Measurements from ENCODE around the gene KCNA1.

The KCNA1 gene

GRCh38 chr12:4911316-4911994, 1.8 kb downstream of the KCNA1 start:
- DNase-seq (ENCODE audit: low read depth): no peak

- no peak for DNase-seq (ENCODE audit: low read depth)
Observed at GRCh38 chr12:4914720-4915119, 5.0 kb downstream of the KCNA1 start.

- no peak for DNase-seq (ENCODE audit: low read depth)
Observed at GRCh38 chr12:4915752-4916151, 6.0 kb downstream of the KCNA1 start.

- no peak for DNase-seq (ENCODE audit: low read depth)
Observed at GRCh38 chr12:4918950-4919660, 9.4 kb downstream of the KCNA1 start.

- DNase-seq (ENCODE audit: low read depth): no peak
Observed at GRCh38 chr12:4932576-4932975, 22.9 kb downstream of the KCNA1 start.

GRCh38 chr12:4933411-4933810, 23.7 kb downstream of the KCNA1 start:
- DNase-seq (ENCODE audit: low read depth): no peak

GRCh38 chr12:4934407-4935035, 24.8 kb downstream of the KCNA1 start:
- DNase-seq (ENCODE audit: low read depth): no peak

GRCh38 chr12:4938900-4939299, 29.2 kb downstream of the KCNA1 start:
- DNase-seq (ENCODE audit: low read depth): no peak

GRCh38 chr12:4939418-4940023, 29.8 kb downstream of the KCNA1 start:
- DNase-seq (ENCODE audit: low read depth): no peak

GRCh38 chr12:4943067-4943937, 33.6 kb downstream of the KCNA1 start:
- DNase-seq (ENCODE audit: low read depth): no peak

GRCh38 chr12:4943938-4944284, 34.2 kb downstream of the KCNA1 start:
- DNase-seq (ENCODE audit: low read depth): no peak

GRCh38 chr12:4947253-4947652, 37.5 kb downstream of the KCNA1 start:
- no peak for DNase-seq (ENCODE audit: low read depth)

GRCh38 chr12:4951083-4951482, 41.4 kb downstream of the KCNA1 start:
- no peak for DNase-seq (ENCODE audit: low read depth)

GRCh38 chr12:4951601-4952000, 41.9 kb downstream of the KCNA1 start:
- no peak for DNase-seq (ENCODE audit: low read depth)

GRCh38 chr12:4954621-4955354, 45.1 kb downstream of the KCNA1 start:
- DNase-seq (ENCODE audit: low read depth): no peak

GRCh38 chr12:4956054-4956453, 46.3 kb downstream of the KCNA1 start:
- no peak for DNase-seq (ENCODE audit: low read depth)

- no peak for DNase-seq (ENCODE audit: low read depth)
Observed at GRCh38 chr12:4956968-4957367, 47.3 kb downstream of the KCNA1 start.

- no peak for DNase-seq (ENCODE audit: low read depth)
Observed at GRCh38 chr12:4957761-4958160, 48.1 kb downstream of the KCNA1 start.

- no peak for DNase-seq (ENCODE audit: low read depth)
Observed at GRCh38 chr12:4958697-4959375, 49.1 kb downstream of the KCNA1 start.

- no peak for DNase-seq (ENCODE audit: low read depth)
Observed at GRCh38 chr12:4959381-4959780, 49.7 kb downstream of the KCNA1 start.

- DNase-seq (ENCODE audit: low read depth): no peak
Observed at GRCh38 chr12:4960030-4960429, 50.3 kb downstream of the KCNA1 start.

Measured in activated gamma-delta T cell treated with anti-CD3 and anti-CD28 coated beads, Interleukin-2, amount 50 U/mL, for 16 hours (primary cell).